ENCODE data around the gene RNASEH2A.

The RNASEH2A gene

DNA sequence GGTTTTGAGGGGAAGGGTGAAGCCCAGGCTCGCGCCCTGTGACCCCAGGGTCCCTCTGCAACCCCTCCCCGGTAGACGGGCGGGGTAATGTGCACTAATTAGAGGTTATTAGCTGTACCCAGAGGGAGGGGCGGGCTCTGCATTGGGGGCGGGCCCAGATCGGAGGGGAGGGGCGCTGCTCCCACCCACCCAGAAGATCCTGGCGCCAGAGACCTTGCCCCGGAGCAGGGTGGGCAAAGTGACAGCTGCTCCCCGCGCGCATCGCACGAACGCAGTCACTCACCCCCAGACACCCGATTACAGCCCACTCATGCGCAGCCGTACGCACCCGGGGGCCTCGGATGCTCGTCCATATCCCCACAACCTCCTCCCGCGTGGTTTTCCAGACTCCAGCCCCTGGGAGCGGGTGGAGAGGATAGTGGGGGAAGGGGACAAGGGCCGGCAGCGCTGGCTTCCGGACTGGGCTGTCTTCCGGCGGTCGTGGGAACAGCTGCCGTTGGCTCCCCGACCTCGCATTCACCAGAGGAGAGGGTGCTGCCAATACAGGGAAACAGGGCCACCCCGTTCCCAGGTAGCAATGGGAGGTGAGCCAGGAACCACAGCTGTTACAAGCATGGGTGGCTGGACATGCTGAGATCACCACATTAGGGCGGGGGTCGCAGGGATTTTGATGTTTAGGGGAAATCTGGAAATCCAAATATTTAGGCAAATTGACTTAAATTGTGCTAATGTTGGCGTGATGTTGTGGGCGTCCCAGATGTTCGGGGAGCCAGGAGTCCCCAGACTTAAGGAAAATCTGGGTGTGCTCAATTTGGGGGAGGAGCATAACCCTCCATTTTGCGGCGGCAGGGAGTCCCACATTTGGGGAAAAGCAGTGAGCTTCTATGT lies 28.1 kb upstream of the RNASEH2A start:
- peak; percentile 51 for ATAC-seq
- peak; percentile 40; the same call in 1 of the 2 replicates for TF ChIP-seq TCF4 (CRISPR knock-in tag; IDR thresholded peaks at IDR 0.05; ENCODE audit: borderline replicate concordance)
- no peak for TF ChIP-seq GLIS3 (CRISPR knock-in tag; IDR thresholded peaks at IDR 0.05)
- TF ChIP-seq OSR1 (CRISPR knock-in tag; IDR thresholded peaks at IDR 0.05), result no peak
- no peak for TF ChIP-seq BACH2 (CRISPR knock-in tag; IDR thresholded peaks at IDR 0.05; ENCODE audit: borderline replicate concordance)

DNA sequence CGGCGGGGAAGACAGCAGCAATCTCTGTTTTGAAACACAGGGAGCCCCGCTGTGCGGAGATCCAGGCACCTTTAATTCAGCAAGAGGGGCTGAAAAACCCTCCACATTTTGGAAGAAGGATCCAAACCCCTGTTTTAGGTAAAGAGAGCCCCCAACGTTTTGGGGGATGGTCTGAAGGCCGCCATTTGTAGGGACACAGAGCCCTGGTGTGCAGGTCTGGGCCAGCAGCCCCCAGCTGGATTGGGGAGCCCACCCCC lies 27.6 kb upstream of the RNASEH2A start:
- ATAC-seq, result no peak
- TF ChIP-seq, protein P1, sequence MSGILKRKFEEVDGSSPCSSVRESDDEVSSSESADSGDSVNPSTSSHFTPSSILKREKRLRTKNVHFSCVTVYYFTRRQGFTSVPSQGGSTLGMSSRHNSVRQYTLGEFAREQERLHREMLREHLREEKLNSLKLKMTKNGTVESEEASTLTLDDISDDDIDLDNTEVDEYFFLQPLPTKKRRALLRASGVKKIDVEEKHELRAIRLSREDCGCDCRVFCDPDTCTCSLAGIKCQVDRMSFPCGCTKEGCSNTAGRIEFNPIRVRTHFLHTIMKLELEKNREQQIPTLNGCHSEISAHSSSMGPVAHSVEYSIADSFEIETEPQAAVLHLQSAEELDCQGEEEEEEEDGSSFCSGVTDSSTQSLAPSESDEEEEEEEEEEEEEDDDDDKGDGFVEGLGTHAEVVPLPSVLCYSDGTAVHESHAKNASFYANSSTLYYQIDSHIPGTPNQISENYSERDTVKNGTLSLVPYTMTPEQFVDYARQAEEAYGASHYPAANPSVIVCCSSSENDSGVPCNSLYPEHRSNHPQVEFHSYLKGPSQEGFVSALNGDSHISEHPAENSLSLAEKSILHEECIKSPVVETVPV (CRISPR knock-in tag; IDR thresholded peaks at IDR 0.05), result no peak

DNA sequence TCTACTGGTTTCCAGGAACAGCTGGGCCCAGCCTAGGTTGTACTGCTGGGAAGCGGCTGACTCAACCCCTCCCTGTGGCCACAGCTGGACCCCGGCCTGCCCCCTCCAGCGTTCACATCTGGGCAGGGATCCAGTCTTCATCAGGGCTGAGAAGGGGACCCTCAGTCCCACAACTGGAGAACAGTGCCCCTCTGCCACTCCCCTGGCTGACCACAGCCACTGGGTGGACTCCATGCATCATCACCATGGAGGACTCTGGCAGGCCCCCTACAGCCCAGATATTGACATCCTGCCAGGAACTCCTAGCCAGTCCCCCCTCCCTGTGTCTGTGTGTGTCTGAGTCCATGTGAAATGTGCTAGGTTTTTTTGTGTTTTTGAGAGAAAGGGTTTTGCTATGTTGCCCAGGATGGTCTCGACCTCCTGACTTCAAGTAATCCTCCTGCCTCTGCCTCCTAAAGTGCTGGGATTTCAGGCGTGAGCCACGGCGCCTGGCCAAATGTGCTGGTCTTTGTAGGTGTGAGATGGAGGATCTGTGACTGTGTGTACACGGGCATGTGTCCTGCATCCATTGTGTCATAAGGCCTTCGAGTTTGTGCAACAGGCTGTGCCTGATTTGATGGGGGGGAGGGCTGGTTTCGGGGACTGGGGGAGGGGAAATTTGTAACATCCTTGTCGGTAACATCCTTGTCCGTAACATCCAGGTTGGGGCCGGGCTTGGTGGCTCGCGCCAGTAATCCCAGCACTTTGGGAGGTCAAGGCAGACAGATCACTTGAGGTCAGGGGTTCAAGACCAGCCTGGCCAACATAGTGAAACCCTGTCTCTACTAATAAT lies 27.0 kb upstream of the RNASEH2A start:
- TF ChIP-seq, protein P2, sequence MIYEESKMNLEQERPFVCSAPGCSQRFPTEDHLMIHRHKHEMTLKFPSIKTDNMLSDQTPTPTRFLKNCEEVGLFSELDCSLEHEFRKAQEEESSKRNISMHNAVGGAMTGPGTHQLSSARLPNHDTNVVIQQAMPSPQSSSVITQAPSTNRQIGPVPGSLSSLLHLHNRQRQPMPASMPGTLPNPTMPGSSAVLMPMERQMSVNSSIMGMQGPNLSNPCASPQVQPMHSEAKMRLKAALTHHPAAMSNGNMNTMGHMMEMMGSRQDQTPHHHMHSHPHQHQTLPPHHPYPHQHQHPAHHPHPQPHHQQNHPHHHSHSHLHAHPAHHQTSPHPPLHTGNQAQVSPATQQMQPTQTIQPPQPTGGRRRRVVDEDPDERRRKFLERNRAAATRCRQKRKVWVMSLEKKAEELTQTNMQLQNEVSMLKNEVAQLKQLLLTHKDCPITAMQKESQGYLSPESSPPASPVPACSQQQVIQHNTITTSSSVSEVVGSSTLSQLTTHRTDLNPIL (CRISPR knock-in tag; IDR thresholded peaks at IDR 0.05; ENCODE audit: low read depth), result no peak
- TF ChIP-seq, protein P3, sequence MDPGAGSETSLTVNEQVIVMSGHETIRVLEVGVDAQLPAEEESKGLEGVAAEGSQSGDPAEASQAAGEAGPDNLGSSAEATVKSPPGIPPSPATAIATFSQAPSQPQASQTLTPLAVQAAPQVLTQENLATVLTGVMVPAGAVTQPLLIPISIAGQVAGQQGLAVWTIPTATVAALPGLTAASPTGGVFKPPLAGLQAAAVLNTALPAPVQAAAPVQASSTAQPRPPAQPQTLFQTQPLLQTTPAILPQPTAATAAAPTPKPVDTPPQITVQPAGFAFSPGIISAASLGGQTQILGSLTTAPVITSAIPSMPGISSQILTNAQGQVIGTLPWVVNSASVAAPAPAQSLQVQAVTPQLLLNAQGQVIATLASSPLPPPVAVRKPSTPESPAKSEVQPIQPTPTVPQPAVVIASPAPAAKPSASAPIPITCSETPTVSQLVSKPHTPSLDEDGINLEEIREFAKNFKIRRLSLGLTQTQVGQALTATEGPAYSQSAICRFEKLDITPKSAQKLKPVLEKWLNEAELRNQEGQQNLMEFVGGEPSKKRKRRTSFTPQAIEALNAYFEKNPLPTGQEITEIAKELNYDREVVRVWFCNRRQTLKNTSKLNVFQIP (CRISPR knock-in tag; IDR thresholded peaks at IDR 0.05; ENCODE audit: borderline replicate concordance, low read depth), result no peak
- no peak for TF ChIP-seq GLIS3 (CRISPR knock-in tag; IDR thresholded peaks at IDR 0.05)
- TF ChIP-seq RARB (CRISPR knock-in tag; IDR thresholded peaks at IDR 0.05), result no peak
- TF ChIP-seq PPARA (CRISPR knock-in tag; IDR thresholded peaks at IDR 0.05; ENCODE audit: borderline replicate concordance), result no peak
- peak; percentile 41; the same call in 1 of the 2 replicates for TF ChIP-seq ZNF8 (CRISPR knock-in tag; IDR thresholded peaks at IDR 0.05)
- peak; percentile 5; the same call in 1 of the 3 replicates for ATAC-seq

DNA sequence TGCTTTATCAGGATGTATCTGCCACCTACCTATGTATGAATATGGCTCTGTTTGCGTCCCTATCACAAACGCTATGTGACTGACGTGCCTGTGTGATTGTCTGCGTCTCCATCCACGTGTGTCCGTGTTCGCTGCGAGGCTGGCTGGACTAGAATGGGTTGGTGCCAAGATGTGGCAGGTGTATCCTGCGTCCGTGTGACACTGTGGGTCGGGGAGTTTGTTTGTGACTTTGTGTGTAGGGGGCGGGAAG lies 24.3 kb upstream of the RNASEH2A start:
- ATAC-seq, result no peak
- TF ChIP-seq ZNF70 (CRISPR knock-in tag; IDR thresholded peaks at IDR 0.05), result no peak
- TF ChIP-seq, protein P3 (CRISPR knock-in tag; IDR thresholded peaks at IDR 0.05; ENCODE audit: borderline replicate concordance, low read depth), result no peak
- TF ChIP-seq SNAI2 (CRISPR knock-in tag; IDR thresholded peaks at IDR 0.05), result no peak
- TF ChIP-seq TCF4 (CRISPR knock-in tag; IDR thresholded peaks at IDR 0.05; ENCODE audit: borderline replicate concordance), result no peak
- TF ChIP-seq, protein P4, sequence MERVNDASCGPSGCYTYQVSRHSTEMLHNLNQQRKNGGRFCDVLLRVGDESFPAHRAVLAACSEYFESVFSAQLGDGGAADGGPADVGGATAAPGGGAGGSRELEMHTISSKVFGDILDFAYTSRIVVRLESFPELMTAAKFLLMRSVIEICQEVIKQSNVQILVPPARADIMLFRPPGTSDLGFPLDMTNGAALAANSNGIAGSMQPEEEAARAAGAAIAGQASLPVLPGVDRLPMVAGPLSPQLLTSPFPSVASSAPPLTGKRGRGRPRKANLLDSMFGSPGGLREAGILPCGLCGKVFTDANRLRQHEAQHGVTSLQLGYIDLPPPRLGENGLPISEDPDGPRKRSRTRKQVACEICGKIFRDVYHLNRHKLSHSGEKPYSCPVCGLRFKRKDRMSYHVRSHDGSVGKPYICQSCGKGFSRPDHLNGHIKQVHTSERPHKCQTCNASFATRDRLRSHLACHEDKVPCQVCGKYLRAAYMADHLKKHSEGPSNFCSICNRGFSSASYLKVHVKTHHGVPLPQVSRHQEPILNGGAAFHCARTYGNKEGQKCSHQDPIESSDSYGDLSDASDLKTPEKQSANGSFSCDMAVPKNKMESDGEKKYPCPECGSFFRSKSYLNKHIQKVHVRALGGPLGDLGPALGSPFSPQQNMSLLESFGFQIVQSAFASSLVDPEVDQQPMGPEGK (CRISPR knock-in tag; IDR thresholded peaks at IDR 0.05; ENCODE audit: borderline replicate concordance), result no peak
- TF ChIP-seq, protein P5, sequence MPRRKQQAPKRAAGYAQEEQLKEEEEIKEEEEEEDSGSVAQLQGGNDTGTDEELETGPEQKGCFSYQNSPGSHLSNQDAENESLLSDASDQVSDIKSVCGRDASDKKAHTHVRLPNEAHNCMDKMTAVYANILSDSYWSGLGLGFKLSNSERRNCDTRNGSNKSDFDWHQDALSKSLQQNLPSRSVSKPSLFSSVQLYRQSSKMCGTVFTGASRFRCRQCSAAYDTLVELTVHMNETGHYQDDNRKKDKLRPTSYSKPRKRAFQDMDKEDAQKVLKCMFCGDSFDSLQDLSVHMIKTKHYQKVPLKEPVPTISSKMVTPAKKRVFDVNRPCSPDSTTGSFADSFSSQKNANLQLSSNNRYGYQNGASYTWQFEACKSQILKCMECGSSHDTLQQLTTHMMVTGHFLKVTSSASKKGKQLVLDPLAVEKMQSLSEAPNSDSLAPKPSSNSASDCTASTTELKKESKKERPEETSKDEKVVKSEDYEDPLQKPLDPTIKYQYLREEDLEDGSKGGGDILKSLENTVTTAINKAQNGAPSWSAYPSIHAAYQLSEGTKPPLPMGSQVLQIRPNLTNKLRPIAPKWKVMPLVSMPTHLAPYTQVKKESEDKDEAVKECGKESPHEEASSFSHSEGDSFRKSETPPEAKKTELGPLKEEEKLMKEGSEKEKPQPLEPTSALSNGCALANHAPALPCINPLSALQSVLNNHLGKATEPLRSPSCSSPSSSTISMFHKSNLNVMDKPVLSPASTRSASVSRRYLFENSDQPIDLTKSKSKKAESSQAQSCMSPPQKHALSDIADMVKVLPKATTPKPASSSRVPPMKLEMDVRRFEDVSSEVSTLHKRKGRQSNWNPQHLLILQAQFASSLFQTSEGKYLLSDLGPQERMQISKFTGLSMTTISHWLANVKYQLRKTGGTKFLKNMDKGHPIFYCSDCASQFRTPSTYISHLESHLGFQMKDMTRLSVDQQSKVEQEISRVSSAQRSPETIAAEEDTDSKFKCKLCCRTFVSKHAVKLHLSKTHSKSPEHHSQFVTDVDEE (CRISPR knock-in tag; IDR thresholded peaks at IDR 0.05), result no peak
- TF ChIP-seq ZNF565 (CRISPR knock-in tag; conservative IDR thresholded peaks at IDR 0.05; ENCODE audit: low read depth), result no peak
- no peak for TF ChIP-seq BACH2 (CRISPR knock-in tag; IDR thresholded peaks at IDR 0.05; ENCODE audit: borderline replicate concordance)
- TF ChIP-seq ISL1 (CRISPR knock-in tag; IDR thresholded peaks at IDR 0.05), result no peak
- TF ChIP-seq PPARA (CRISPR knock-in tag; IDR thresholded peaks at IDR 0.05; ENCODE audit: borderline replicate concordance), result no peak
- no peak for TF ChIP-seq RARB (CRISPR knock-in tag; IDR thresholded peaks at IDR 0.05)
- TF ChIP-seq ZNF8 (CRISPR knock-in tag; IDR thresholded peaks at IDR 0.05), result no peak
- TF ChIP-seq ZFP3 (CRISPR knock-in tag; IDR thresholded peaks at IDR 0.05), result no peak
- TF ChIP-seq, protein P2 (CRISPR knock-in tag; IDR thresholded peaks at IDR 0.05; ENCODE audit: low read depth), result no peak
- TF ChIP-seq OSR1 (CRISPR knock-in tag; IDR thresholded peaks at IDR 0.05), result no peak
